Measurements from ENCODE around the gene NRN1.

- TF ChIP-seq, protein P1, sequence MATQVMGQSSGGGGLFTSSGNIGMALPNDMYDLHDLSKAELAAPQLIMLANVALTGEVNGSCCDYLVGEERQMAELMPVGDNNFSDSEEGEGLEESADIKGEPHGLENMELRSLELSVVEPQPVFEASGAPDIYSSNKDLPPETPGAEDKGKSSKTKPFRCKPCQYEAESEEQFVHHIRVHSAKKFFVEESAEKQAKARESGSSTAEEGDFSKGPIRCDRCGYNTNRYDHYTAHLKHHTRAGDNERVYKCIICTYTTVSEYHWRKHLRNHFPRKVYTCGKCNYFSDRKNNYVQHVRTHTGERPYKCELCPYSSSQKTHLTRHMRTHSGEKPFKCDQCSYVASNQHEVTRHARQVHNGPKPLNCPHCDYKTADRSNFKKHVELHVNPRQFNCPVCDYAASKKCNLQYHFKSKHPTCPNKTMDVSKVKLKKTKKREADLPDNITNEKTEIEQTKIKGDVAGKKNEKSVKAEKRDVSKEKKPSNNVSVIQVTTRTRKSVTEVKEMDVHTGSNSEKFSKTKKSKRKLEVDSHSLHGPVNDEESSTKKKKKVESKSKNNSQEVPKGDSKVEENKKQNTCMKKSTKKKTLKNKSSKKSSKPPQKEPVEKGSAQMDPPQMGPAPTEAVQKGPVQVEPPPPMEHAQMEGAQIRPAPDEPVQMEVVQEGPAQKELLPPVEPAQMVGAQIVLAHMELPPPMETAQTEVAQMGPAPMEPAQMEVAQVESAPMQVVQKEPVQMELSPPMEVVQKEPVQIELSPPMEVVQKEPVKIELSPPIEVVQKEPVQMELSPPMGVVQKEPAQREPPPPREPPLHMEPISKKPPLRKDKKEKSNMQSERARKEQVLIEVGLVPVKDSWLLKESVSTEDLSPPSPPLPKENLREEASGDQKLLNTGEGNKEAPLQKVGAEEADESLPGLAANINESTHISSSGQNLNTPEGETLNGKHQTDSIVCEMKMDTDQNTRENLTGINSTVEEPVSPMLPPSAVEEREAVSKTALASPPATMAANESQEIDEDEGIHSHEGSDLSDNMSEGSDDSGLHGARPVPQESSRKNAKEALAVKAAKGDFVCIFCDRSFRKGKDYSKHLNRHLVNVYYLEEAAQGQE (IDR thresholded peaks at IDR 0.05; ENCODE audit: insufficient read depth in 1 of 2, low read depth in 2 of 2, low read length in 1 of 2) = no peak
- TF ChIP-seq, protein P2, sequence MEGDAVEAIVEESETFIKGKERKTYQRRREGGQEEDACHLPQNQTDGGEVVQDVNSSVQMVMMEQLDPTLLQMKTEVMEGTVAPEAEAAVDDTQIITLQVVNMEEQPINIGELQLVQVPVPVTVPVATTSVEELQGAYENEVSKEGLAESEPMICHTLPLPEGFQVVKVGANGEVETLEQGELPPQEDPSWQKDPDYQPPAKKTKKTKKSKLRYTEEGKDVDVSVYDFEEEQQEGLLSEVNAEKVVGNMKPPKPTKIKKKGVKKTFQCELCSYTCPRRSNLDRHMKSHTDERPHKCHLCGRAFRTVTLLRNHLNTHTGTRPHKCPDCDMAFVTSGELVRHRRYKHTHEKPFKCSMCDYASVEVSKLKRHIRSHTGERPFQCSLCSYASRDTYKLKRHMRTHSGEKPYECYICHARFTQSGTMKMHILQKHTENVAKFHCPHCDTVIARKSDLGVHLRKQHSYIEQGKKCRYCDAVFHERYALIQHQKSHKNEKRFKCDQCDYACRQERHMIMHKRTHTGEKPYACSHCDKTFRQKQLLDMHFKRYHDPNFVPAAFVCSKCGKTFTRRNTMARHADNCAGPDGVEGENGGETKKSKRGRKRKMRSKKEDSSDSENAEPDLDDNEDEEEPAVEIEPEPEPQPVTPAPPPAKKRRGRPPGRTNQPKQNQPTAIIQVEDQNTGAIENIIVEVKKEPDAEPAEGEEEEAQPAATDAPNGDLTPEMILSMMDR (IDR thresholded peaks at IDR 0.05) = no peak
- TF ChIP-seq POLR2AphosphoS5 (IDR thresholded peaks at IDR 0.05; ENCODE audit: low read depth, low read length) (no peak), SIN3A (IDR thresholded peaks at IDR 0.05; ENCODE audit: borderline replicate concordance, insufficient read depth, low read depth, low read length) (no peak), TCF7L2 (IDR thresholded peaks at IDR 0.05; ENCODE audit: low read depth, low read length) (no peak)
Measured at GRCh38 chr6:5999688-6000608, 6.8 kb downstream of the NRN1 start.
